Measurements from ENCODE around the gene PAK1.

PAK1 gene

DNA sequence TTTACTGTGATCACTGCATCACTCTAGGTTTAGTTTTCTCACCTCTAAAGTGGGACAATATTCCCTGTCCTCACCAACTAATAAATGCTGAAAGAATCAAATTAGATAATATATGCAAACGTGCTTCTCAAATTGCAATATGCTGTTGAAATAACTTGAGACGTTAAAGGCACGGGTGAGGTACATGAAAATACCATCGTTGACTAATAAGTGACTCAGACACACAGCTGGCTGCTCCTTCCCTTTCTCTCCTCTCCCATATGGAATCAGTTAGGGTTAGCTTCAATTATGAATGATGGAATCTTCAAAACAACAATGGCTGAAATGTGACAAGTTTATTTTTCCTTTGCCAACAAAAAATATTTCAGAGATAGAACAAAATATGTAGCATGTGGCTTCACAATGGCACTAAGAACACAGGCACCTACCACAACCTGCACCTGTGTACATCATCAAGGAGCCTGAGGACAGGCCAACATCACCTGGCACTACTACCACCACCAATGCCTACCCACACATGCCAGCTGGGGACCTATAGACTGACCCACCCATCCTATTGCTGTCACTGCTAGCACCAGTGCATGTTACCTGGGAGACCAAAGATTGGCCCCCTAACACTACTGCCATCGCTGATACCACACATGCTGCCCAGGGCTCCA, 186.2 kb downstream of the PAK1 start:
- no peak for DNase-seq (ENCODE audit: low spot score)
- TF ChIP-seq, protein P1, sequence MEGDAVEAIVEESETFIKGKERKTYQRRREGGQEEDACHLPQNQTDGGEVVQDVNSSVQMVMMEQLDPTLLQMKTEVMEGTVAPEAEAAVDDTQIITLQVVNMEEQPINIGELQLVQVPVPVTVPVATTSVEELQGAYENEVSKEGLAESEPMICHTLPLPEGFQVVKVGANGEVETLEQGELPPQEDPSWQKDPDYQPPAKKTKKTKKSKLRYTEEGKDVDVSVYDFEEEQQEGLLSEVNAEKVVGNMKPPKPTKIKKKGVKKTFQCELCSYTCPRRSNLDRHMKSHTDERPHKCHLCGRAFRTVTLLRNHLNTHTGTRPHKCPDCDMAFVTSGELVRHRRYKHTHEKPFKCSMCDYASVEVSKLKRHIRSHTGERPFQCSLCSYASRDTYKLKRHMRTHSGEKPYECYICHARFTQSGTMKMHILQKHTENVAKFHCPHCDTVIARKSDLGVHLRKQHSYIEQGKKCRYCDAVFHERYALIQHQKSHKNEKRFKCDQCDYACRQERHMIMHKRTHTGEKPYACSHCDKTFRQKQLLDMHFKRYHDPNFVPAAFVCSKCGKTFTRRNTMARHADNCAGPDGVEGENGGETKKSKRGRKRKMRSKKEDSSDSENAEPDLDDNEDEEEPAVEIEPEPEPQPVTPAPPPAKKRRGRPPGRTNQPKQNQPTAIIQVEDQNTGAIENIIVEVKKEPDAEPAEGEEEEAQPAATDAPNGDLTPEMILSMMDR (IDR thresholded peaks at IDR 0.05), result no peak
- no peak overlapping the region for H3K4me3 ChIP-seq

DNA sequence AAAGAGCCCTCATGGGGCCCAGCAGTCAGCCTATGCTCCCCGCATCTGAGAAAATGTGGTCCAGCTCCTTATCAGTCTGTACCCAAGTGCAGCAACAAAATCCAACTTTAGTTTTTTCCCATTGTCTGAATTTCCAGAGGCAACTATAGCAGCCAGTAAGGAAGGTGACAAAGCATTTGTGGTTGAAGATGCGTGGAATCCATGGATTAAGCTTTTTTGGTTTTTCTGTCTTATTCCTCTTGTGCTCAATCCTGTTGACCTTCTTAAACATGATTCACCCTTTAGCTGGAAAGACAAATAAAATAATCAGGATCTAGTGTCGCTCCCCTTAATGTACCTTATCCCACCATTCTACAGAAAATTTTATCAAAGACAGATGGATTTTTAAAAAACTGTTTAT, 186.8 kb downstream of the PAK1 start:
- Histone ChIP-seq H3K4me3 (no peak overlapping the region), H3K27ac (no peak overlapping the region)
- TF ChIP-seq, protein P1 (IDR thresholded peaks at IDR 0.05), result no peak
- no peak for DNase-seq (ENCODE audit: low spot score)

More for the DNA sequence above, 186.2 kb downstream of the PAK1 start:
- H3K27ac ChIP-seq, result no peak overlapping the region

DNA sequence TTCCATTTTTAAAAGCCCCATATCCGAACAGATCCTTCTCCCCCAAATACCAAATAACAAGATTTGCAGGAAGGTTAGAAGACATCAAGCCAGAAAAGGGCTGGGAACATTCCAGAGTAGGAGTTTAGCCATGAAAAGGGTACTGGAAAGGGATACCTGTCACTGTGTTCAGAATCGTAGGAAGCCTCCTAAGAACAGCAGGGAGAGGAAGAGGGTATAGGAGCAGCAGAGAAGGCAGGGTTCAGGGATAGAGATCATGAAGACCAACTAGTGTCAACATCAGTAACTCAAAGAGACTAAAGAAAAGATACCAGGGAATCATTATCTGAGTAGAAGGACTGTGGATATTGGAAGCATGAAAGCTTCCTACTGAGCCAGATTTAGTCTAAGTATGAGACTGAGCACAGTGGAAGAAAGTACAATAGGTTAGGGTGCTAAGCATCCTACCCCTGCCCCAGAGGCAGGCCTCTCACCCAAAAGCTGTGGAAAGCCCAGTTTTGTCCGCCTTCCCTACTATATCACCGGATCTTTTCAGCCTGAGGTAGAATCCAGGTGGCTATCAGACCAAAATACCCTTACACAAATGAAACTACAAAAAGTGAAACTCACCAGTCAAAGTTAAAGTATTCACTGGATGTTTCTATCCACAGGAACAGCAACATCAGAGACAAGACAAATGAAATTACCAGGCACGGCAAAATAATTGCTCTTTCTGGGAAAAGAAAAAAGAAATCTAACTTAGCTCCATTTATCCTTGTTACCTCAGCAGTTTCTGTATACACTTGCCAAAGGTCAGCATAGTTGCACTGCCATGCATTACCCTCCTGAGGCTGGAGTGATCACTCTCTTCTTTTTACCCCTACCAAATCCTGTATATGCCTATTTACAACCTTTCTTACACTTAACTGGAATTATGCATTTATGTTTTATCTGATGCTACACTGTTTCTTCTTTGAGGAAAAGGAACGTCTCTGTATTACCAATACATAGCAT, 189.1 kb downstream of the PAK1 start:
- no peak overlapping the region for H3K27ac ChIP-seq
- DNase-seq (ENCODE audit: low spot score), result no peak

DNA sequence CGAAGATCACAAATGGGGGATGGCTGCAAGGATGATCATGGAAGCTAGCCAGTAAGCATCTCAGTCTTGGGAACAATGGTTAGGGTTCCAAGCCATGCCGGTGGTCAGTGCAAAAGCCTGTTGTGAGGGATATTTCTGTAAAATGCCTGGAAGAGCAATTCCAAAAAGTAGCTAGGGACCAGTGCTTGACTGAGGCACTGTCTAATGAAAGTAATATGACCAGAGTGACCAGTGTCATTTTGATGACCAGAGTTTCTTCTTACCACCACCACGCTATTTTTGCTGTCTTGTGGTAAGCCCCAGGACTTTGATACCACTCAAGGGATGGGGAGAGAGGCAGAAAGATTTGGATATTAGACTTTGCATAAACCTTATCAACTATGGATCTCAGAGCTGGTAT, 190.8 kb downstream of the PAK1 start:
- DNase-seq (ENCODE audit: low spot score), result no peak
- H3K27ac ChIP-seq, result no peak overlapping the region
- TF ChIP-seq, protein P1 (IDR thresholded peaks at IDR 0.05), result no peak
- no peak overlapping the region for H3K4me3 ChIP-seq

More for the DNA sequence above, 189.1 kb downstream of the PAK1 start:
- TF ChIP-seq, protein P1 (IDR thresholded peaks at IDR 0.05), result no peak
- no peak overlapping the region for H3K4me3 ChIP-seq

DNA sequence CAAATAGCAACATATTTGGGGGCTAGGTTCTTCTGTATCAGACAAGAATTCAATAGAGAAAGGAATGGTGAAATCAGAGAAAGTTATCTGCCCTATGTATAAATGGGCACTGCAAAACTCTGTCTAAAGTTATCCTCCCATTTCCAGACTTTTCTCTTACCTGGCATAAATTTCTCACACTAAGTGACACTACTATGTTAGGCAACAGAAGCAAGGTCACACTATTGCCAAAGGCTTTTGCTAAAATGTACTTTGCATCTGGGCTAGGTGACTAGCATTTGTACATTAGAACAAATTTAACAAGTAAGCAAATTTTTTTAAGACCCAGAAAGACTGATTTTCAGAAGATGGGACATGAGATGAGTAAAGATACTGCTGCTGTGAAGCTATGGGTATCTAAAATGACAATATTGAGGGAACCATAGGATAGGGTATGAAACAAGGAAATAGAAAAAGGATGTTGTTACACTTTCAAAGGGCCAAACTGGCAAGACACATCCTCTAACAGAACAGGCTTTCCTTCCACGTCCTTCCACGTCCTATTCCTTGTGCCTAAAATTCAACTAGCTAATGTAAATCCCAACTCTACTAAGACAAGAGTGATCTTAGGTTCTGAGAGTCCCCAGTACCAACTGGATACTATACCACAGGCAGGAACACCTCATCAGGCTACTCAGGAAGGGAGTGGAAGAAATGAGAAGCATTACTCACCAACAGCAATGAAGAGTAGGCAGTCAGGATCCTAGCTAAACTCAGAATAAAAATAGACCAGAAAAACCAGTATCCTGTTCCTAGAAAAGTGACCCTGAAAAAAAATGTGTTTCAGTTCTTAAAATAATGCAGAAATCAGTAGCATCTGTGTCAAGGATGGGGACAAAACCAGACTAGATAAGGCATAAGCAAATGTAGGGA, 195.0 kb downstream of the PAK1 start:
- no peak for DNase-seq (ENCODE audit: low spot score)
- no peak overlapping the region for H3K27ac ChIP-seq
- TF ChIP-seq, protein P1 (IDR thresholded peaks at IDR 0.05), result no peak

DNA sequence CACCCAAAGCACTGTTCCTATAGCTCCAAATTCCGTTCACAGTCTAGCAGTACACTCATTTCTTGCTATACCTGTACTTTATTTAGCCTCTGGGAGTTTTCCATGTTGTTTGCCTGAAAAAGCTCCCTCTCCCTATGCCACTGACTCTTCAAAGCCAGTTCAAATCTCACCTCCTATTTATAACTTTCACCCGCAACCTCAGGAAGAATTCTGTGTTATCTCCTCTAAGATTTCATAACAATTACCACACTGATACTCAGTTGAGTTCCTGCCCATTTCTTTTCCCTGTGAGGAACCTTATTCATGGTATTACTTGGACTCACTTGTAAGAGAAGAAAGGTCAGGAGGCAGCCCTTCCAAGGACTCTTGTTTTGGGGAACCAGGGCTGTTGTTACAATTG, 197.6 kb downstream of the PAK1 start:
- TF ChIP-seq, protein P1 (IDR thresholded peaks at IDR 0.05), result no peak
- no peak for DNase-seq (ENCODE audit: low spot score)
- no peak overlapping the region for H3K4me3 ChIP-seq
- no peak overlapping the region for H3K27ac ChIP-seq

More for the DNA sequence above, 195.0 kb downstream of the PAK1 start:
- no peak overlapping the region for H3K4me3 ChIP-seq

Data from coronary artery (tissue), 2 donors.